IMR-90 (cell line): ENCODE results near the gene INO80D. TPM values are rescaled to one million over a fixed set of nuclear protein-coding genes. Genes with fewer than 3 reads are reported as not detected.

Source experiments
- ATAC-seq: fragments of 200-7000 bp; cut with Tn5 transposase; 2 replicates; pipeline ENCODE4 v1.9.1; 2020; ENCODE audit warnings: low read depth, mild to moderate bottlenecking, moderate library complexity
- BruUV-seq: library from RNA; stranded (reverse); fragments of 400-500 nt; replicated peaks from 2 replicates; lab custom pipeline; 2021; lab: Mats Ljungman, UMichigan
- CTCF ChIA-PET: fragments of 300-600 bp; formaldehyde crosslinking; extraction: SDS; loops from one replicate; lab custom pipeline; 2021; ENCODE audit warnings: antibody characterized with exemption; lab: Yijun Ruan, JAX
- POLR2A ChIA-PET: fragments of 300-600 bp; sonication (Branson Sonifier 250); formaldehyde crosslinking; loops from one replicate; lab custom pipeline; 2022; ENCODE audit warnings: antibody characterized with exemption; ENCODE audit not compliant: unreplicated experiment; lab: Charles Lee
- DNase-seq: peaks from one replicate; pipeline ENCODE4 v3.0.0; 2013
- H2AFZ ChIP-seq: replicated peaks from 2 replicates; pipeline ENCODE3; 2013; ENCODE audit warnings: low read length, mild to moderate bottlenecking; ENCODE audit not compliant: poor library complexity
- H2AK5ac ChIP-seq: 2 replicates; pipeline ENCODE4 v1.6.1; 2013; ENCODE audit warnings: low read depth, low read length, inconsistent platforms
- H2AK9ac ChIP-seq: replicated peaks from 2 replicates; pipeline ENCODE3; 2013; ENCODE audit warnings: mild to moderate bottlenecking, low read depth, low read length, moderate library complexity; ENCODE audit not compliant: poor library complexity
- H2BK120ac ChIP-seq: 2 replicates; pipeline ENCODE4 v1.6.1; 2013; ENCODE audit warnings: low read depth, low read length, inconsistent platforms
- H2BK15ac ChIP-seq: 3 replicates; pipeline ENCODE4 v1.6.1; 2013; ENCODE audit warnings: low read depth, low read length, inconsistent platforms
- H2BK20ac ChIP-seq: 2 replicates; pipeline ENCODE4 v1.6.1; 2013; ENCODE audit warnings: low read depth, mild to moderate bottlenecking, inconsistent platforms, low read length, moderate library complexity
- H2BK5ac ChIP-seq: 2 replicates; pipeline ENCODE4 v1.6.1; 2013; ENCODE audit warnings: mild to moderate bottlenecking, low read depth, low read length, inconsistent platforms; ENCODE audit not compliant: poor library complexity, severe bottlenecking
- H3K14ac ChIP-seq: replicated peaks from 2 replicates; pipeline ENCODE4 v1.6.1; 2013; ENCODE audit warnings: low read depth, low read length, inconsistent platforms
- H3K18ac ChIP-seq: 2 replicates; pipeline ENCODE4 v1.6.1; 2013; ENCODE audit warnings: low read depth, low read length, control low read depth
- H3K23ac ChIP-seq: 2 replicates; pipeline ENCODE4 v1.6.1; 2013; ENCODE audit warnings: low read depth, low read length, inconsistent platforms
- H3K27ac ChIP-seq: 2 replicates; pipeline ENCODE4 v1.5.1; 2013; ENCODE audit warnings: mild to moderate bottlenecking, control low read depth, low read length; ENCODE audit not compliant: insufficient read depth
- H3K27me3 ChIP-seq: 2 replicates; pipeline ENCODE4 v1.6.1; 2013; ENCODE audit warnings: low read length; ENCODE audit not compliant: control insufficient read depth, insufficient read depth
- H3K36me3 ChIP-seq: 2 replicates; pipeline ENCODE4 v1.6.1; 2013; ENCODE audit warnings: low read length, mixed read lengths; ENCODE audit not compliant: control insufficient read depth, insufficient read depth
- H3K4ac ChIP-seq: 2 replicates; pipeline ENCODE4 v1.6.1; 2013; ENCODE audit warnings: low read depth, low read length, inconsistent platforms
- H3K4me1 ChIP-seq: 2 replicates; pipeline ENCODE4 v1.6.1; 2013; ENCODE audit warnings: low read length, mixed read lengths; ENCODE audit not compliant: control insufficient read depth, insufficient read depth
- H3K4me2 ChIP-seq: 2 replicates; pipeline ENCODE4 v1.6.1; 2013; ENCODE audit warnings: low read depth, mild to moderate bottlenecking, control low read depth, low read length, moderate library complexity
- H3K4me3 ChIP-seq: 2 replicates; pipeline ENCODE4 v1.5.1; 2013; ENCODE audit warnings: low read depth, mild to moderate bottlenecking, control low read depth, low read length, moderate library complexity; ENCODE audit not compliant: insufficient read depth
- H3K56ac ChIP-seq: 2 replicates; pipeline ENCODE4 v1.6.1; 2013; ENCODE audit warnings: low read length, inconsistent platforms; ENCODE audit not compliant: insufficient read depth; ENCODE audit errors: extremely low read depth
- H3K79me1 ChIP-seq, 2 experiments: 2 replicates each; pipeline ENCODE4 v1.6.1; 2013; ENCODE audit warnings: low read length in 2 of 2, inconsistent platforms in 1 of 2, low read depth in 1 of 2
- H3K9ac ChIP-seq: 2 replicates; pipeline ENCODE4 v1.6.1; 2013; ENCODE audit warnings: low read depth, low read length, control low read depth
- H3K9me1 ChIP-seq: 2 replicates; pipeline ENCODE4 v1.6.1; 2013; ENCODE audit warnings: low read length, inconsistent platforms; ENCODE audit not compliant: insufficient read depth
- H3K9me3 ChIP-seq: 2 replicates; pipeline ENCODE4 v1.6.1; 2013; ENCODE audit warnings: low read length; ENCODE audit not compliant: control insufficient read depth, insufficient read depth
- H4K20me1 ChIP-seq: 2 replicates; pipeline ENCODE4 v1.6.1; 2013; ENCODE audit warnings: low read length, inconsistent platforms; ENCODE audit not compliant: insufficient read depth
- H4K5ac ChIP-seq: 2 replicates; pipeline ENCODE4 v1.6.1; 2013; ENCODE audit warnings: mild to moderate bottlenecking, low read depth, low read length, control low read depth
- H4K8ac ChIP-seq, 2 experiments: 2 replicates each; pipeline ENCODE4 v1.6.1; 2013; ENCODE audit warnings: low read depth in 2 of 2, low read length in 2 of 2, control low read depth in 1 of 2, inconsistent platforms in 1 of 2
- H4K91ac ChIP-seq: 2 replicates; pipeline ENCODE4 v1.6.1; 2013; ENCODE audit warnings: low read depth, low read length, inconsistent platforms; ENCODE audit not compliant: insufficient read depth
- BHLHE40 ChIP-seq: fragments of 150-350 bp; IDR thresholded peaks from 2 replicates; pipeline ENCODE4 v1.6.1; 2016; ENCODE audit warnings: mild to moderate bottlenecking, low read depth, low read length
- CEBPB ChIP-seq: IDR thresholded peaks from 2 replicates; pipeline ENCODE4 v1.6.1; 2012; ENCODE audit warnings: low read depth, low read length, improper control_type of control experiment
- CHD1 ChIP-seq: IDR thresholded peaks from 2 replicates; pipeline ENCODE4 v1.6.1; 2012; ENCODE audit warnings: low read depth, low read length, improper control_type of control experiment
- FOS ChIP-seq: fragments of 150-350 bp; IDR thresholded peaks from 2 replicates; pipeline ENCODE4 v1.6.1; 2016; ENCODE audit warnings: low read depth, low read length
- MAFK ChIP-seq: IDR thresholded peaks from 2 replicates; pipeline ENCODE4 v1.6.1; 2012; ENCODE audit warnings: low read depth, low read length, improper control_type of control experiment
- MAZ ChIP-seq: IDR thresholded peaks from 2 replicates; pipeline ENCODE4 v1.6.1; 2012; ENCODE audit warnings: low read depth, mild to moderate bottlenecking, low read length, improper control_type of control experiment, moderate library complexity, borderline replicate concordance
- MXI1 ChIP-seq: IDR thresholded peaks from 2 replicates; pipeline ENCODE4 v1.6.1; 2012; ENCODE audit warnings: low read depth, mild to moderate bottlenecking, low read length, moderate library complexity, borderline replicate concordance
- NFE2L2 ChIP-seq: fragments of 150-350 bp; IDR thresholded peaks from 2 replicates; pipeline ENCODE4 v1.6.1; 2016; ENCODE audit warnings: low read depth, mild to moderate bottlenecking, low read length
- POLR2A ChIP-seq: IDR thresholded peaks from 2 replicates; pipeline ENCODE4 v1.6.1; 2012; ENCODE audit warnings: mild to moderate bottlenecking, low read depth, low read length
- RAD21 ChIP-seq: IDR thresholded peaks from 2 replicates; pipeline ENCODE4 v1.6.1; 2012; ENCODE audit warnings: low read length, improper control_type of control experiment
- RCOR1 ChIP-seq: IDR thresholded peaks from 2 replicates; pipeline ENCODE4 v1.6.1; 2012; ENCODE audit warnings: mild to moderate bottlenecking, low read length, improper control_type of control experiment; ENCODE audit not compliant: insufficient replicate concordance
- RFX5 ChIP-seq: IDR thresholded peaks from 2 replicates; pipeline ENCODE4 v1.8.0; 2012; ENCODE audit warnings: low read depth, mild to moderate bottlenecking, low read length, moderate library complexity
- SMC3 ChIP-seq: fragments of 150-350 bp; IDR thresholded peaks from 2 replicates; pipeline ENCODE4 v1.6.1; 2016; ENCODE audit warnings: low read depth, mild to moderate bottlenecking, antibody characterized with exemption, low read length, moderate library complexity
- WGBS, 2 experiments: methylation state at CpG; one replicate each; pipeline versions ENCODE4 v1.1.5 to v1.1.7; 2013; ENCODE audit warnings: missing lambda C conversion rate in 2 of 2; ENCODE audit not compliant: insufficient read length in 1 of 2; ENCODE audit errors: extremely low coverage in 2 of 2; 5-methylcytosine and 5-hydroxymethylcytosine counted together
- dilution Hi-C: fragments of 300-500 bp; cut with HindIII; formaldehyde crosslinking; loops from one replicate; pipeline ENCODE4 v1.14.3; 2018; ENCODE audit warnings: low sequenced_read_pairs; ENCODE audit not compliant: unreplicated experiment
- in situ Hi-C: fragments of 300-500 bp; cut with MboI; formaldehyde crosslinking; loops from 3 replicates; pipeline ENCODE4 v1.14.3; 2019; ENCODE audit warnings: low sequenced_read_pairs, inconsistent platforms, mixed read lengths
- intact Hi-C: fragments of 100-400 bp; cut with micrococcal nuclease; formaldehyde crosslinking; loops from 2 replicates; pipeline ENCODE4 v1.10.0; 2022
- polyA plus RNA-seq, 3 experiments: library from polyadenylated mRNA; depleted of rRNA; stranded (reverse); fragments of >200 nt; gene quantifications; 2 replicates each; pipeline ENCODE4 v1.2.3, GENCODE V29; 2012; ENCODE audit warnings: low replicate concordance in 1 of 3
- total RNA-seq: library from RNA; depleted of rRNA; stranded (reverse); fragments of >200 nt; gene quantifications from 2 replicates; pipeline ENCODE4 v1.2.3, GENCODE V29; 2012
- TF ChIP-seq, protein P1 (sequence below): fragments of 150-350 bp; IDR thresholded peaks from 2 replicates; pipeline ENCODE4 v1.6.1; 2016; ENCODE audit warnings: low read depth, mild to moderate bottlenecking, low read length, moderate library complexity, borderline replicate concordance
- TF ChIP-seq, protein P2 (sequence below): fragments of 150-350 bp; IDR thresholded peaks from 2 replicates; pipeline ENCODE4 v1.6.1; 2017; ENCODE audit warnings: mild to moderate bottlenecking, antibody characterized with exemption, low read length, low read depth
- TF ChIP-seq, protein P3 (sequence below): conservative IDR thresholded peaks from 2 replicates; pipeline ENCODE4 v1.5.1; 2012; ENCODE audit warnings: mild to moderate bottlenecking, low read depth, low read length, improper control_type of control experiment

The INO80D gene
- total and polyA plus RNA-seq, 2 of the 4 experiments (the other 2 are of a cell fraction): 0.79 to 4.5 TPM

DNA sequence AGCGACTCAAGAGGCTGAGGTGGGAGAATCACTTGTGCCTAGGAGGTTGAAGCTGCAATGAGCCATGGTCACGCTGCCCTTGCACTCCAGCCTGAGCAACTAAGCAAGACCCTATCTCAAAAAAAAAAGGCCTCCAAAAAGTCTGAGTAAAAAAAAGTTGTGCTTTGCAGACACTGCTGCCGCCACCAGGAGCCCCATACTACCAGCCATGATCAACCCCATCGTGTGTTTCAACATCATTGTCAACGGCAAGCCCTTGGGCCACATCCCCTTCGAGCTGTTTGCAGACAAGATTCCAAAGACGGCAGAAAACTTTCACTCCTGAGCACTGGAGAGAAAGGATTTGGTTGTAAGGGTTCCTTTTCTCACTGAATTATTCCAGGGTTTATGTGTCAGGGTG is 137.1 kb downstream of the INO80D start:
- H2AK9ac ChIP-seq: no peak overlapping the region
- no peak overlapping the region for H4K8ac ChIP-seq
- H3K79me1 ChIP-seq: no peaks in the 10 kb centered on the region
- no peak overlapping the region for H2AFZ ChIP-seq
- H3K56ac ChIP-seq: no peak overlapping the region
- H3K14ac ChIP-seq: no peak overlapping the region
- in situ Hi-C loops (no loop called here), dilution Hi-C loops (no loop called here), intact Hi-C loops (loop anchor here (2.0 to 5.0 kb wide), 4 partner anchors 180 to 1927 kb away; no protein-coding TSS in a partner anchor)
- H3K4ac ChIP-seq: no peak overlapping the region
- no peak overlapping the region for H3K18ac ChIP-seq
- H3K23ac ChIP-seq: no peak overlapping the region
- BruUV-seq: no TSS peak
- H2BK120ac ChIP-seq: no peak overlapping the region
- H2BK20ac ChIP-seq: no peak overlapping the region
- ChIA-PET CTCF (interaction anchor here (1.6 to 1.7 kb wide), 2 partner anchors 9 to 15 kb away, joined by 6 to 7 read pairs; no protein-coding TSS in a partner anchor), POLR2A (no interaction called here)
- no CpG with 5 or more reads among the region's 7 CpGs for whole genome bisulfite sequencing, 2 experiments
- peaks cover 5% of the 10 kb centered on the region; the same call in 1 of the 2 replicates for H3K27me3 ChIP-seq
- no peaks in the 10 kb centered on the region for H3K36me3 ChIP-seq
- H3K9me1 ChIP-seq: no peaks in the 10 kb centered on the region
- H2BK5ac ChIP-seq: no peak overlapping the region
- H4K5ac ChIP-seq: no peak overlapping the region
- H3K4me3 ChIP-seq: no peak overlapping the region
- H4K20me1 ChIP-seq: no peaks in the 10 kb centered on the region
- H2BK15ac ChIP-seq: no peak overlapping the region
- H2AK5ac ChIP-seq: no peak overlapping the region
- TF ChIP-seq NFE2L2 (no peak), RAD21 (no peak), RCOR1 (no peak), SMC3 (no peak), POLR2A (no peak), MAZ (no peak), FOS (no peak), MAFK (no peak), BHLHE40 (no peak), MXI1 (no peak), RFX5 (no peak), CHD1 (no peak), CEBPB (no peak)
- TF ChIP-seq, protein P1, sequence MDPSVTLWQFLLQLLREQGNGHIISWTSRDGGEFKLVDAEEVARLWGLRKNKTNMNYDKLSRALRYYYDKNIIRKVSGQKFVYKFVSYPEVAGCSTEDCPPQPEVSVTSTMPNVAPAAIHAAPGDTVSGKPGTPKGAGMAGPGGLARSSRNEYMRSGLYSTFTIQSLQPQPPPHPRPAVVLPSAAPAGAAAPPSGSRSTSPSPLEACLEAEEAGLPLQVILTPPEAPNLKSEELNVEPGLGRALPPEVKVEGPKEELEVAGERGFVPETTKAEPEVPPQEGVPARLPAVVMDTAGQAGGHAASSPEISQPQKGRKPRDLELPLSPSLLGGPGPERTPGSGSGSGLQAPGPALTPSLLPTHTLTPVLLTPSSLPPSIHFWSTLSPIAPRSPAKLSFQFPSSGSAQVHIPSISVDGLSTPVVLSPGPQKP: no peak
- TF ChIP-seq, protein P2, sequence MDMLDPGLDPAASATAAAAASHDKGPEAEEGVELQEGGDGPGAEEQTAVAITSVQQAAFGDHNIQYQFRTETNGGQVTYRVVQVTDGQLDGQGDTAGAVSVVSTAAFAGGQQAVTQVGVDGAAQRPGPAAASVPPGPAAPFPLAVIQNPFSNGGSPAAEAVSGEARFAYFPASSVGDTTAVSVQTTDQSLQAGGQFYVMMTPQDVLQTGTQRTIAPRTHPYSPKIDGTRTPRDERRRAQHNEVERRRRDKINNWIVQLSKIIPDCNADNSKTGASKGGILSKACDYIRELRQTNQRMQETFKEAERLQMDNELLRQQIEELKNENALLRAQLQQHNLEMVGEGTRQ: no peak
- TF ChIP-seq, protein P3, sequence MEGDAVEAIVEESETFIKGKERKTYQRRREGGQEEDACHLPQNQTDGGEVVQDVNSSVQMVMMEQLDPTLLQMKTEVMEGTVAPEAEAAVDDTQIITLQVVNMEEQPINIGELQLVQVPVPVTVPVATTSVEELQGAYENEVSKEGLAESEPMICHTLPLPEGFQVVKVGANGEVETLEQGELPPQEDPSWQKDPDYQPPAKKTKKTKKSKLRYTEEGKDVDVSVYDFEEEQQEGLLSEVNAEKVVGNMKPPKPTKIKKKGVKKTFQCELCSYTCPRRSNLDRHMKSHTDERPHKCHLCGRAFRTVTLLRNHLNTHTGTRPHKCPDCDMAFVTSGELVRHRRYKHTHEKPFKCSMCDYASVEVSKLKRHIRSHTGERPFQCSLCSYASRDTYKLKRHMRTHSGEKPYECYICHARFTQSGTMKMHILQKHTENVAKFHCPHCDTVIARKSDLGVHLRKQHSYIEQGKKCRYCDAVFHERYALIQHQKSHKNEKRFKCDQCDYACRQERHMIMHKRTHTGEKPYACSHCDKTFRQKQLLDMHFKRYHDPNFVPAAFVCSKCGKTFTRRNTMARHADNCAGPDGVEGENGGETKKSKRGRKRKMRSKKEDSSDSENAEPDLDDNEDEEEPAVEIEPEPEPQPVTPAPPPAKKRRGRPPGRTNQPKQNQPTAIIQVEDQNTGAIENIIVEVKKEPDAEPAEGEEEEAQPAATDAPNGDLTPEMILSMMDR: no peak
- H3K9ac ChIP-seq: no peak overlapping the region
- H3K4me2 ChIP-seq: no peak overlapping the region
- H3K4me1 ChIP-seq: no peaks in the 10 kb centered on the region; the same call in 1 of the 2 replicates
- ATAC-seq (no peak), DNase-seq (no peak)
- H3K9me3 ChIP-seq: peaks cover 2% of the 10 kb centered on the region
- H4K91ac ChIP-seq: no peak overlapping the region
- no peak overlapping the region for H3K27ac ChIP-seq
